BE2C (cell line): Measurements from ENCODE around the gene PLXNB2.
A peak's percentile ranks its signal among the peaks of the same experiment; 100 is the strongest.

Experiments
- DNase-seq: peaks from one replicate; pipeline ENCODE4 v3.0.0-alpha.2; 2020
- H3K27me3 ChIP-seq: fragments of 250-450 bp; sonication (Bioruptor Pico); 2 replicates; pipeline ENCODE4 v1.5.1; 2020; ENCODE audit warnings: mild to moderate bottlenecking
- H3K36me3 ChIP-seq: fragments of 250-450 bp; sonication (Bioruptor Pico); 2 replicates; pipeline ENCODE4 v1.5.1; 2020; ENCODE audit warnings: mild to moderate bottlenecking
- H3K4me1 ChIP-seq: fragments of 250-450 bp; sonication (Bioruptor Pico); 2 replicates; pipeline ENCODE4 v1.5.1; 2020
- H3K4me3 ChIP-seq: 2 replicates; pipeline ENCODE4 v1.5.1; 2011; ENCODE audit warnings: low read depth, low read length
- H3K9me3 ChIP-seq: fragments of 250-450 bp; sonication (Bioruptor Pico); 2 replicates; pipeline ENCODE4 v1.5.1; 2020
- TF ChIP-seq, protein P1 (sequence below): IDR thresholded peaks from 2 replicates; pipeline ENCODE4 v1.5.1; 2012; ENCODE audit warnings: mild to moderate bottlenecking, low read depth, low read length

The PLXNB2 gene

DNA sequence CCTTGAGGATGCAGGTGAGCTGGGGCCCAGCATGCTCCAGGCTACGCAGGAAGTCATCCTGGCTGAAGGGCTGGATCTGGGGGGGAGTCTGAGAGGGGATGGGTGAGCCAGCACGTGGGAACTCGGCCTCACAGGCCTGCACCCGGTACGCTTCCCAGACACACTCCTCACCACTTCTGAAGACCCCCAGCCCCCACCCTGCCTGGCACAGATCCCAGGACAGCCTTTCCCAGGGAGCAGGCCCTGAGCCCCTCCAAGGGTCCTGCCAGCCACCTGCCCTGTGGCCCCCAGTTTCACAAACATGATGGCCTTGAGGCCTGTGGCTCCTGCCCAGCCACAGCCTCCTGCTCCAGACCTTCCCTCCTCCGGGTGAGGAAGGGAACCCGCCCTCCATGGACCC is 5.6 kb upstream of the PLXNB2 start:
- DNase-seq, result peak; percentile 23
- Histone ChIP-seq H3K4me1 (peaks cover 25% of the 10 kb centered on the region), H3K36me3 (no peaks in the 10 kb centered on the region), H3K4me3 (no peak overlapping the region), H3K9me3 (no peaks in the 10 kb centered on the region), H3K27me3 (no peaks in the 10 kb centered on the region)
- TF ChIP-seq, protein P1, sequence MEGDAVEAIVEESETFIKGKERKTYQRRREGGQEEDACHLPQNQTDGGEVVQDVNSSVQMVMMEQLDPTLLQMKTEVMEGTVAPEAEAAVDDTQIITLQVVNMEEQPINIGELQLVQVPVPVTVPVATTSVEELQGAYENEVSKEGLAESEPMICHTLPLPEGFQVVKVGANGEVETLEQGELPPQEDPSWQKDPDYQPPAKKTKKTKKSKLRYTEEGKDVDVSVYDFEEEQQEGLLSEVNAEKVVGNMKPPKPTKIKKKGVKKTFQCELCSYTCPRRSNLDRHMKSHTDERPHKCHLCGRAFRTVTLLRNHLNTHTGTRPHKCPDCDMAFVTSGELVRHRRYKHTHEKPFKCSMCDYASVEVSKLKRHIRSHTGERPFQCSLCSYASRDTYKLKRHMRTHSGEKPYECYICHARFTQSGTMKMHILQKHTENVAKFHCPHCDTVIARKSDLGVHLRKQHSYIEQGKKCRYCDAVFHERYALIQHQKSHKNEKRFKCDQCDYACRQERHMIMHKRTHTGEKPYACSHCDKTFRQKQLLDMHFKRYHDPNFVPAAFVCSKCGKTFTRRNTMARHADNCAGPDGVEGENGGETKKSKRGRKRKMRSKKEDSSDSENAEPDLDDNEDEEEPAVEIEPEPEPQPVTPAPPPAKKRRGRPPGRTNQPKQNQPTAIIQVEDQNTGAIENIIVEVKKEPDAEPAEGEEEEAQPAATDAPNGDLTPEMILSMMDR, result no peak

- DNase-seq, result no peak
- H3K4me3 ChIP-seq, result no peak overlapping the region
- no peaks in the 10 kb centered on the region for H3K27me3 ChIP-seq
- no peaks in the 10 kb centered on the region for H3K36me3 ChIP-seq
- peaks cover 28% of the 10 kb centered on the region for H3K4me1 ChIP-seq
- no peaks in the 10 kb centered on the region for H3K9me3 ChIP-seq
- TF ChIP-seq, protein P1, result no peak
Observed at GRCh38 chr22:50312371-50312770, 4.9 kb upstream of the PLXNB2 start.

DNA sequence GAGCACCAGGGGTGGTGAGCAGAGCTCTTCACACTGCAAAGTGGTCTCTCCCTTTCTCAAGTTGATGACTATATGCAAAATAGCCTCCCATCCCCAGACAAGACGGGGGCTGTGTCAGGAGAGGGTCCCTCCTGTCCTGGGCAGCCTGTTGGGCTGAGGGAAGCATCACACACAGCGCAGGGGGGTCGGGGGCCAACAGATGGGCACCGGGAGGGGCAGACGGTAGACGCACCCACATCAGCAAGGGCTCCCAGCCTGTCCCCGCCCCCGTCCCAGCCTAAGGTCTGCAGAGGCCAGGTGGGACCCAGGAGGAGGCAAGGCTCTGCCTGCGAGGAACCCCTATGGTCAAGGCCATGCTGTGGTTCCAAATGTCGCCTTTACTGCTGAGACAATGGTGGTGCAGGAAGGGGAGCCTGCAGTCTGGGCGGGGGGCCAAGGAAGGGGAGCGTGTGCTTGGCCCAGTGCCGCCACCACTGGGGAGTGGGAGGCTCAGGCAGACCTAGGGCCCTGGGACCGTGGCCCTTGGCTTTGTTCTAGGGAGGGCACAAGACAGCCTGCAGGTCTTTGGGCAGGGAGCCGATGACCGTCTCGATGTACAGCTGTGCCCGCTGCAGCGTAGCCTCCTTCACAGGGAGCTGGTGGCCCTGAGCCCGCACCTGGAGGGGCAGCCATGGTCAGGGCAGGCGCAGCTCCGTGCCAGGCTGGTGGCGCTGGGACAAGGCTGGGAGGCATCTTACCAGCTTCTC is 4.3 kb upstream of the PLXNB2 start:
- Histone ChIP-seq H3K27me3 (no peaks in the 10 kb centered on the region), H3K4me3 (no peak overlapping the region), H3K9me3 (no peaks in the 10 kb centered on the region), H3K4me1 (peaks cover 28% of the 10 kb centered on the region), H3K36me3 (no peaks in the 10 kb centered on the region; the same call in 1 of the 2 replicates)
- DNase-seq, result no peak
- TF ChIP-seq, protein P1, result no peak

DNA sequence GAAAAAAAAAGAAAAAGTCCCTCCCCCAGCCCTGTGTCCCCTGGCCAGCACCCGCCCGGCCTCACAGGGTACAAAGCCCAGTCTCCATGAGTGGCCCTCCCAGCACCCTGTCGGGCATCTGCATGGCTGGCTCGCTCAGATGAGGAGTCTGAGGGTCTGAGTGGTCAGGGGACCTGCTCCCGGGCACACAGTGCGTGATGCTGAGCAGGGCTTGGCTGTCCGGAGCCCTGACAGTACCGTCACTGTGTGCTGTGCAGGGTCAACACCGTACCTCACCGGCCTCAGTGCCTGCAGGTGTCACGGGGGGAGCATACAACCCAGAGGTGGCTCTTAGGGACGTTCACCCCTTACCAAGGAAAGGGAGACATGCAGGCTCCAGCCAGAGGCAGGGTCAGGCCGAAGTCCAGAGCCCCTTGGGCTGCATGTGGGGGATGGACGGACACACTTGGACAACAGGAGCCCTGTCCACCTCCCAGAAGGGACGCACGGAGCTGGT is 3.6 kb upstream of the PLXNB2 start:
- H3K4me1 ChIP-seq, result peaks cover 28% of the 10 kb centered on the region
- no peak overlapping the region for H3K4me3 ChIP-seq
- no peaks in the 10 kb centered on the region; the same call in 1 of the 2 replicates for H3K36me3 ChIP-seq
- no peaks in the 10 kb centered on the region for H3K27me3 ChIP-seq
- TF ChIP-seq, protein P1, result no peak
- no peaks in the 10 kb centered on the region for H3K9me3 ChIP-seq
- DNase-seq, result no peak

DNA sequence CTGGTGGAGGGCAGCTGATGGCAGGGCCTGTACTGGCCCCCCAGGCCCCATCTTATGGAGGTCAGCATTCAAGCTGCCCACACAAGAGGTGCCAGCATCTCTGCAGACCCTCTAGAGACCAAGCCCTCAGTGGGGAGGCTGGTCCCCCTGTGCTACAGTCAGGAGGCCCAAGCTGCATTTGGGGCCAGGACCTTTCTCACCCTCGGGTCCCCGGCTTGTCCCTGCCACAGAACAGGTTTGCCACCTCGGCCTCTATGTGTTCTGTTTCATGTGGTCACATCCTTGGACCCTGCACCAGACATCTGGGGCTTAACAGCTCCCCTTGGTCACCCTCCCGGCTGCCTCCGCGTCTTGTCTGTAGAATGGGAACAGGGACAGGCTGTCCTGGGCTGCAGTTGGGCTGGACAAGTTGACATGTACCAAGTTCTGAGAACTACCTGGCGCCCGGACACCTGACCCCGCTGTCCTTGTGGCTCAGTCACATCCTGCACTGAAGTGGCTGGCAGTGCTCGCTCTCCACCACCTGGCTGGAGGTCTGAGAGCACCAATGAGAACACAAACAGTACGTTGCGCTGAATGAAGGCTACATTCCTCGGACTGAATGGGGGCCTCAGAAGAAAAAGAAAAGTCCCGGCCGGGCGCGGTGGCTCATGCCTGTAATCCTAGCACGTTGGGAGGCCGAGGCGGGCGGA is 2.7 kb upstream of the PLXNB2 start:
- peaks cover 30% of the 10 kb centered on the region for H3K4me1 ChIP-seq
- TF ChIP-seq, protein P1, result no peak
- H3K36me3 ChIP-seq, result no peaks in the 10 kb centered on the region; the same call in 1 of the 2 replicates
- H3K9me3 ChIP-seq, result no peaks in the 10 kb centered on the region
- no peaks in the 10 kb centered on the region for H3K27me3 ChIP-seq
- DNase-seq, result no peak
- H3K4me3 ChIP-seq, result no peak overlapping the region

- H3K4me1 ChIP-seq, result peaks cover 32% of the 10 kb centered on the region
- no peak overlapping the region for H3K4me3 ChIP-seq
- no peaks in the 10 kb centered on the region for H3K27me3 ChIP-seq
- peak; percentile 86 for DNase-seq
- TF ChIP-seq, protein P1, result no peak
- H3K9me3 ChIP-seq, result no peaks in the 10 kb centered on the region
- no peaks in the 10 kb centered on the region; the same call in 1 of the 2 replicates for H3K36me3 ChIP-seq
Observed at GRCh38 chr22:50309601-50309991, 2.1 kb upstream of the PLXNB2 start.
